Activated CD4-positive, alpha-beta T cell treated with anti-CD3 and anti-CD28 coated beads, Interleukin-2, amount 50 U/mL, for 1 hour (primary cell): ENCODE data around the gene CHURC1.
A peak's percentile ranks its signal among the peaks of the same experiment; 100 is the strongest.
"Not testable (repeated sequence)": the region's sequence is repeated elsewhere in the genome, so short reads cannot be mapped to it uniquely, and the experiment has no call there.

ENCODE experiments used
- DNase-seq: peaks from one replicate; pipeline ENCODE4 v3.0.0-alpha.2; 2020

The CHURC1 gene

DNA sequence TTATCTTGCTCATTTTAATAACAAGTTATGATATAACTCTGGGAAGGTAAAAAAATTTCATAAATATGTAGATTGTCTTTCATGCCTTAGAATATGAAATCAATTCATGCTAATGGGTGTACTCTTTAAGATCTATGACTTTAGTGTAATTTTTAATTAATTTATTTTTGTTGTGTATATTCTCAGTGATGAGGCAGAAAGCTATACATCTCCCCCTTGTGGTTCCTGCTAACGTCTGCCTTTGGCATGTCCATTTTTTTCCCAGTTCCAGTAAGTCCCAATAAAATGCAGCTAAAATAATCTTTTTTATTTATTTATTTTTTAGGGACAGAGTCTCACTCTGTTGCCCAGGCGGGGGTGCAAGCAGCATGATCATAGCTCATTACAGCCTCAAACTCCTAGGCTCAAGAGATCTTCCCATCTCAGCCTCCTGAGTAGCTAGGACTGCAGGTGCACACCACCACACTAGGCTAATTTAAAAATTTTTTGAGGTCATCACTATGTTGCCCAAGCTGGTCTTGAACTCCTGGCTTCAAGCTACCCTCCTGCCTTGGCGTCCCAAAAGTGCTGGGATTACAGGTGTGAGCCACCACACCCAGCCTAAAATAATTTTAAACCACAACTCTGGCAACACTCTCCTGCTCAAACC lies 3.3 kb upstream of the CHURC1 start:
- no peak for DNase-seq

DNA sequence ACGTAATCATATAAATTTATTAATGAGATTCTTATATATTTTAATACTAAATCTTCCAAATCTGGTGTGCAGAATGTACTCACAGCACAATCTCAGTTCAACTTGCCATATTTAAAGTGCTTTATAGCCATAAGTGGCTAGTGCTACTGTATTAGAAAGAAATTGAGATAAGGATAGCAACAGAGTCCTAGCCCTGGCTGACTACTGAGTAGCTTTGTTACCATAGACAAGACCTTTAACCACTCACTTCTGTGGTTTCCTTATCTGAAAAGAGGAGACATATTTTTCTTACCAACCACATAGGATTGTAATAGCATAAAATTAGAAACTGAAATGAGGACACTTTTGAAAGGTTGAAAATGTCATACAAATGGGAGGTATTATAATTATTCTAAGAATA lies 2.0 kb upstream of the CHURC1 start:
- DNase-seq, result no peak

DNA sequence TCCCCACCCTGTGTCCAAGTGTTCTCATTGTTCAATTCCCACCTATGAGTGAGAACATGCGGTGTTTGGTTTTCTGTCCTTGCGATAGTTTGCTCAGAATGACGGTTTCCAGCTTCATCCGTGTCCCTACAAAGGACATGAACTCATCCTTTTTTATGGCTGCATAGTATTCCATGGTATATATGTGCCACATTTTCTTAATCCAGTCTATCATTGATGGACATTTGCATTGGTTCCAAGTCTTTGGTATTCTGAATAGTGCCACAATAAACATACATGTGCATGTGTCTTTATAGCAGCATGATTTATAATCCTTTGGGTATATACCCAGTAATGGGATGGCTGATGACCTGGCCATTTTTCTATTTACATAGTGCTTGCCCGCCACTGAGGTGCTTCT lies 778 bp upstream of the CHURC1 start:
- DNase-seq, result not testable (repeated sequence)

- DNase-seq, result no peak
Measured at GRCh38 chr14:64915029-64915424, 772 bp downstream of the CHURC1 start.

DNA sequence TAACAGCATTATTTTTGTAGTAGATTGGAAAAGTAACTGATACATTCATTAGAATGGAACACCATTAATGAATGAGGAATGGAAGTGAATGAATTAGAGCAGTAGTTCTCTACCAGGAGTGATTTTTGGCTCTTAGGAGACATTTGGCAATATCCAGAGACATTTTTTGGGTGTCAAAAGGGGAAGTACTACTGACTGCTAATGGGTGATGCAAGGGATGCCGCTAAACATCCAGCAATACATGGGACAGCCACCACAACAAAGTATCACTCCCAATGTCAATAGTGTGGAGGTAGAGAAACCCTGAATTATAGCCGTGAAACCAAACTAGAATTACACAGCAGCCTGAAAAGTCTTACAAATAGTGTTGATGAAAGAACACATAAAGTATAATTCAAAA lies 1.5 kb downstream of the CHURC1 start:
- no peak for DNase-seq

- no peak for DNase-seq
Measured at GRCh38 chr14:64918216-64918615, 4.0 kb downstream of the CHURC1 start.

GRCh38 chr14:64919215-64919614 lies 5.0 kb downstream of the CHURC1 start:
- DNase-seq, result no peak

DNA sequence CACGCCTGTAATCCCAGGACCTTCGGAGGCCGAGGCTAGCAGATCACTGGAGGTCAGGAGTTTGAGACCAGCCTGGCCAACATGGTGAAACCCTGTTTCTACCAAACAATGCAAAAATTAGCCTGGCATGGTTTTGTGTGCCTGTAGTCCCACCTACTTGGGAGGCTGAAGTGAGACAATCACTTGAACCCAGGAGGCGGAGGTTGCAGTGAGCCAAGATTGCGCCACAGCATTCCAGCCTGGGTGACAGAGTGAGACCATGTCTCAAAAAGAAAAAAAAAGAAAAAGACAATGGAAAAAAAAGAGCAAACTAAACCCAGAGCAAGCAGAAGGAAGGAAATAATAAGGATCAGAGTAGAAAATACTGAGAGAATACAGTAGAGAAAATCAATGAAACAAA lies 5.4 kb downstream of the CHURC1 start:
- DNase-seq, result no peak

DNA sequence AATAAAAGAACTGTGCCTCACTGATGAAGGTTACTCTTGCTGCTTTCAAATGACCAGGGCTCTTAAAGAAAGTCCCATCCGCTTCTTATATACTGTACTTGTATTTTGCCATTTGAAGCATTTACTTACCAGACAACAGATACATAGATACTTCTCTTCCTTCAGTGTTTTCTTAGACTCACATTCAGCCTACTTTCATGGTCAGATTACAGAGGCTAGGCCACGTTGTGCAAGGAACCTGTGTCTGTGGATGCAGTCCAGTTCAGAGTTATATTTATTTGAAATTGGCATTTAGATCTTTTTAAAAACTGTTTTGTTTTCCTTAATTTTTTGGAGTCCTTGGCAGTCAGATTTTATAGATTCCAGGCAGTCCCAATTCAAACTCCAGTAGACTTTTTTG lies 6.2 kb downstream of the CHURC1 start:
- DNase-seq, result no peak

DNA sequence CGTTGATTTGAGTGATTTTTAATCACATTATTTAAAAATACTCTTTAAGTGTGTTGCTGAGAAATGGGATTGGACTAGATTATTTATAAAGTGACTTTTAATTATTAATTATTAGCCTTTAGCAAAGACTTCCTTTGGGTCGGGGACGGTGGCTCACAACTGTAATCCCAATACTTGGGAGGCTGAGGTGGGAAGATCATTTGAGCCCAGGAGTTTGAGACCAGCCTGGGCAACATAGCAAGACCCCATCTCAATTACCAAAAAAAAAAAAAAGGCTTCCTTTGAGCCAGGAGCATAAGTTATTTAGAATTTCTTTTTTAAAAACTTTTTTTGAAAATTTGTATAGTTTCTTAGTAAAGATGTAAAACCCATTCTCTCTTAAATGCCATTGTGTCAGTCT lies 8.8 kb downstream of the CHURC1 start:
- DNase-seq, result no peak

DNA sequence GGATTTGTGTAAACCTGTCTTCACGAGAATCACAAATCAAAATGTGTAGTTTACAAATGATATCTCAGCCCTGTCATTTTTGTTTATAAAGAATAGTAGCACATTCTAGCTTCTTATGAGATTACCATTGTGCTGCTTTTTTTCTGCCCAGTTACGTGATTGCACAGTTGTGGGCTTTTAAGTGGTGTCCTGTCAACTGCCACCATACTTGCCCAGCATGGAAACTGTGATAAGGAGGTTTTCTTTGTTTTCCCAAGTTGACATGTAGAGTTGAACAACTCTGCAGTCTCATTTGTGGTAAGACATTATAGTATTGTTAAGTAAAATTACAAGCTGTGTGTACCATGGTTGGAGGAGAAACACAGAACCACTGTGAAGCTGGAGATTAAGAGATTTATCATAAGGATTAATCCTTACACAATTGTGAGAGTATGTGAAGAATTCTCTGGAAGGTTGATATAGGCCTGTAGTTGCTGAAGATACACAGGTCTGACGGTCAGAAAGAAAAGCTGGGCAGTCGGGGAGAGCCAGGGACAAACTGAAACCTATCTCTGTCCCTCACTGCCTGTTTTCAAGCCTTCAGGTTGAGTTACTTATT lies 12.2 kb downstream of the CHURC1 start:
- no peak for DNase-seq

DNA sequence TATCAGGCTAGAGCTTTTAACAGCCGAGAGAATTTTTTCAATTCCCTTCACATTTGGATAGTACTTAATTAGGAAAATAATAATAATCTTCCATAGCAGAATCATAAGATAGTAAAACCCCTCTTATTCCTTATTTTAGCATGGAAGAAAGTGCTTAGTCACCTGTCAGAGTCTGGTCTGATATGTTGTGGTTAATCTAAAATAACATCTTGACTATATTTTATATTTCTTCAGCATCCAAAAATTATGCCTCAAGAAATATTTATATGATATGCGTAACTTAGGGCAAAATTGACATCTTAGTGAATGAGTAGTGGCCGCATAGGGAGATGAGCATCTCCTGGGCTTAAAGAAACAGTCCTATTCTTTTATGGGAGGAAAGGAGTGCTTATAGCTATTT lies 12.8 kb downstream of the CHURC1 start:
- no peak for DNase-seq

GRCh38 chr14:64928239-64929013 lies 14.2 kb downstream of the CHURC1 start:
- no peak for DNase-seq

DNA sequence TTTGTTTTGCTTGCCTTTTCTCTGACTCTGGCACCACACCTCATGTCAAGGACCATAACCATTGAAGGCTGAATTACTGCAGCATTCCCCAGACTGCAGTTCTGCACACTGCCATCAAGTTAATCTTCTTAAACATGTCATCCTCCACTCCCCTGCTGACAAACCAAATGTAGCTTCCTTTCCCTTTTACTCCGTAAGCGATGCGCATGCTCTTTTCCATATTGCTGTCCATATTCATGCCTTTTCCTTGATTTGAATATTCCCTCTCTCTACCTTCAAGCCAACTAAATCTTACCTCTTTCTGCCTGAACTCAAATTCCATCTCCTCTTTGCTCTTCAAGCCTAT lies 14.7 kb downstream of the CHURC1 start:
- DNase-seq, result no peak

DNA sequence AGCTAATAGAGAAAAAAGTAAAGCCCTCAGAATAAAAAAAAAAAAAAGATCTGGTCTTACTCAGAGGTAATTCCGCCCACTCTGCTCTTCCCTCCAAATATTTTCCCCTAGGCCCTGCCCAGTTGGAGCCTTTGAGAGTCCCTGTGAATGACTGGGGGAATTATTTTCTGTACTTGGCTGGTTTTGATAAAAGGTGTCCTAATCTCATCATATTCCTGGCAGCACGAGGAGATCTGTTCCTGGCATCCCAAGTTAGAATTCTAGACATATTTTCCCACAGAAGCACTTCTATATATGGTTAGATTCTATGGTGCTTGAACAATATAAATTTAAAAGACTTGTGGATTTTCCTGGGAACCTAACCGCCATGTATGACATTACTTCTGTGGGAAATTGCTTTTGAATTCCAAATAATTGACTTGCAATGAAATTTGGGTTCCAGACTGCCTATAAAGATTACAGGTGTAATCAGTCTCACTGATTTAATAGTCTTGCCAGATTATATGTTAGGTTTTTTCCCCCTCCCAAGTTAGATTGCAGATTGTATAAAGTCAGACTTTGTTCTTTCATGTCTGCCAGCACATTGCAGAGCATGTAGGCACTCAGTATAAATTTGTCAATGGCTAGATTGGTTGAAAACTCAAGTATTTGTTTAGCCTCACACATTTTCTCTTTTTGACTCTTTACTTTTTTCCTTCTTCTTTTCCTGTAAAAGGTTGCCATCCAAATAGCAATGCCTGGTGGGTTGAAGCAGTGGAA lies 16.0 kb downstream of the CHURC1 start:
- no peak for DNase-seq

GRCh38 chr14:64931123-64931522 lies 16.9 kb downstream of the CHURC1 start:
- DNase-seq, result no peak

DNA sequence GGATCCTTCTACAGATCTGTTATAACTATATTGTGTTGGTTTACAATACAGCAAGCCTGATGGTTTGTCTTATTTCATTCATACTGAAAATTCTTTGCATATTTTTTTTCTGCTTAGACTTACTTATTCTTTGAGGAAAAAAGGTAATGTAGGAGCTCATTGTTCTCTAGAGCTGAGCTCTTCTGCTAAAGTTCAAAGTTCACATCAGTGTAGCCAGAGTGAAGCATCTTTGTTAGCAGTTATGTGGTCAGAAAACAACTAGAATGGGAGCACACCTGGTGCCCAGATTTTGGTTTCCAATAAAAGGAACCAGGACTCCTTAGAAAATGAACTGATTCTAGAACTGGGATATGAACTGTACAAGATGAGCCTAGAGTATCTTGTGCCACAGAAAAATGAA lies 18.0 kb downstream of the CHURC1 start:
- no peak for DNase-seq

- DNase-seq, result no peak
Measured at GRCh38 chr14:64934338-64934929, 20.2 kb downstream of the CHURC1 start.

DNA sequence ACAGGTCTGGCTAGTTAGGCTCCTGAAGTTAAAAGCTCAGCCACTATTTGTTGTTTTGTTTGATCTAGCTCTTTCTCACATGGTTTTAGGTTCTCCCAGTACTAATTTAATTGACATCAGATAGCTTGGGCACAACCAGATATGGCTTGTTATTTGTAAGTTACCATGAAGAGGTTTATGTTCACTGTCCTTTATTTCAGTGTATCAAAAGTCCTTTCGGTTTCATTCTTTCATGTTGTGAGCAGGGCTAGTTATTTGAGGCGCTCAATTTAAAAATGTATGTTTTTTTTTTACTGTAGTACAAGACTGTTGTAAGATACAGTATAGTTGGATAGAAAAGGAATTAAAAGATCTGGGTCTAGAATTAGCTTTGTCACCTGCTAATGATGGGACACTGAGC lies 21.3 kb downstream of the CHURC1 start:
- DNase-seq, result no peak

DNA sequence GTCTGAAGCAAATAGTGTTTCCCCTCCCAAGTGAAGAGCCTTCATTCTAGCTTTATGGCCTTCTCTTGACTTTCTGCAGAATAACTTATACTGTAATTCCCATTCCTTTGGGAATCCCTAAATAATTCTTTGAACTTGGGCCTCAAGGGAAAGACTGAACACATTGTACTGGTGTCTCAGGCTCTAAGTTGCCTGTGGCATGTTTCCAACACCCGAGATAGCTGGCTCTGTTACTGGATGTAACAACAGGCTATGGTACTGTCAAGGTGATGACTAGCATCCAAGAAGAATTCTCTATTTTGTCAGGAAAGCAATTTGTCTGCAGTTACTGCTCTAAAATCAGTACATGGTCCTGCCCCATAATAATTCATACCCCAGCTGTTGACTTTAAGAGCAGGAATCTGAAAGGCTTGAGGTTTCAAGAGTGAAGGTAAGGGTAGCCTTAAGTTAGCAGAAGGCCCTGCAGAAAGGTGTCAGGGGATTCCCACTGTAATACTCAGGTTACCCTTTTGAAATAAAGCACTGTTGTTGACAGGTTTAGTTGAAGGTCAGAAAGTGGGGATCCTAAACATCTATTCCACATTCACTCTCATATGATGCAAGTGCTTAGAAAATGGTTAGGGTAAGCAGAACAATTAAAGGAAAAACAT lies 23.0 kb downstream of the CHURC1 start:
- DNase-seq, result no peak

- DNase-seq, result no peak
Measured at GRCh38 chr14:64937821-64938193, 23.6 kb downstream of the CHURC1 start.

GRCh38 chr14:64938972-64939816 lies 24.9 kb downstream of the CHURC1 start:
- peak; percentile 6 for DNase-seq
